Ovary (tissue), 3 donors: ENCODE results near the gene WDR81.
A peak's percentile ranks its signal among the peaks of the same experiment; 100 is the strongest.

Experiments used
- POLR2A ChIP-seq: fragments of 450-650 bp; IDR thresholded peaks from one replicate; pipeline ENCODE4 v1.6.1; 2017; ENCODE audit warnings: antibody characterized with exemption, mild to moderate bottlenecking, moderate library complexity
- TF ChIP-seq, protein P1 (sequence below), 3 donors: fragments of 450-650 bp in 2 of 3; fragments of 200-600 bp in 1 of 3; IDR thresholded peaks; one replicate each; pipeline versions ENCODE4 v1.5.1 to v1.8.0; 2016 to 2022; ENCODE audit warnings: antibody characterized with exemption in 3 of 3, mild to moderate bottlenecking in 1 of 3
- donor health status: DM: no; HTN: no; CAD: no.

DNA sequence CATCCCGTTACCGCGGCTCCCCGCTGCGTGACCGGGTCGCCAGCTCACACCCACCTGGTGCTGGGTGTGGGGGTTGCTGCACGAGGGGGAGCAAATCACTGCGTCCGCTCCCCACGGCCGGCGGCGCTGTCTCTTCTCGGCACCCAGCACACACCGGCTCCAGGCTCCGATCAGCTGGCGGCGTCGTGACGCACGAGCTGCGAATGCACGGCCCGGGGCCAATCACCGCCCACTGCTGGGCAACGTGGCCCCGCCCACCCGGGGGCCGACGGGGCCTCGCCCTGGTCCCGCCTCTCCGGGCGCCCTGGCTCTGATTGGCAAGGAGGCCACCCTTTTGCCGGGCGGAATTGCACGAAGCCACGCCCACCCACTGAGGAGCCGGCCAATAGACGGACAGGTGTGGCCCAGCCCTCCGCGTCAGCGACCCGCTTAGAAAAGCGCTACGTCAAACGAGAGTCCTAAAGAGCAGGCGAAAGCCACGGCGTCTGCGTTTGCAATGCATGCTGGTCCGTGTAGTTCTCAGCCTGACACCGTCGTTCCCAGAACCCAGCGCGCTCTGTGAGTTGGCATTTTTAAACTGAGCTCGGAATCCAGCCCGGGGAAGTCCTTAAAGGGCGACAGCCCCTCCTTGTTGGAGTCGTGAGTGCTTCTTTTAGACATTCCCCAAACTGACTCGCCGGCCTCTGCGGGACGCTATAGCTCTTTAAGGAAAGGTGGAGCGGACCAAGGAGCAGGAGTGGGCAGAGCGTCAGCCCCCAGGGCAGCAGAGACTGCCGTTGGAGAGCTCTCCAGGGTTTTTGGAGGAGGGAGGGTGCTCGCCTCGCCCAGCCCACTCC is 8.2 kb upstream of the WDR81 start:
- TF ChIP-seq, protein P1, sequence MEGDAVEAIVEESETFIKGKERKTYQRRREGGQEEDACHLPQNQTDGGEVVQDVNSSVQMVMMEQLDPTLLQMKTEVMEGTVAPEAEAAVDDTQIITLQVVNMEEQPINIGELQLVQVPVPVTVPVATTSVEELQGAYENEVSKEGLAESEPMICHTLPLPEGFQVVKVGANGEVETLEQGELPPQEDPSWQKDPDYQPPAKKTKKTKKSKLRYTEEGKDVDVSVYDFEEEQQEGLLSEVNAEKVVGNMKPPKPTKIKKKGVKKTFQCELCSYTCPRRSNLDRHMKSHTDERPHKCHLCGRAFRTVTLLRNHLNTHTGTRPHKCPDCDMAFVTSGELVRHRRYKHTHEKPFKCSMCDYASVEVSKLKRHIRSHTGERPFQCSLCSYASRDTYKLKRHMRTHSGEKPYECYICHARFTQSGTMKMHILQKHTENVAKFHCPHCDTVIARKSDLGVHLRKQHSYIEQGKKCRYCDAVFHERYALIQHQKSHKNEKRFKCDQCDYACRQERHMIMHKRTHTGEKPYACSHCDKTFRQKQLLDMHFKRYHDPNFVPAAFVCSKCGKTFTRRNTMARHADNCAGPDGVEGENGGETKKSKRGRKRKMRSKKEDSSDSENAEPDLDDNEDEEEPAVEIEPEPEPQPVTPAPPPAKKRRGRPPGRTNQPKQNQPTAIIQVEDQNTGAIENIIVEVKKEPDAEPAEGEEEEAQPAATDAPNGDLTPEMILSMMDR (IDR thresholded peaks at IDR 0.05) = peak in 1 of 3 donors; percentile 19
- TF ChIP-seq POLR2A = peak; percentile 100
